Measurements from ENCODE around the gene LYRM1. TPM values are rescaled to one million over a fixed set of nuclear protein-coding genes. Genes with fewer than 3 reads are reported as not detected.
"Not testable (repeated sequence)": the region's sequence is repeated elsewhere in the genome, so short reads cannot be mapped to it uniquely, and the experiment has no call there.

The LYRM1 gene
- total and polyA plus RNA-seq, 8 donors = 28.0 to 36.3 (median 29.6) TPM

DNA sequence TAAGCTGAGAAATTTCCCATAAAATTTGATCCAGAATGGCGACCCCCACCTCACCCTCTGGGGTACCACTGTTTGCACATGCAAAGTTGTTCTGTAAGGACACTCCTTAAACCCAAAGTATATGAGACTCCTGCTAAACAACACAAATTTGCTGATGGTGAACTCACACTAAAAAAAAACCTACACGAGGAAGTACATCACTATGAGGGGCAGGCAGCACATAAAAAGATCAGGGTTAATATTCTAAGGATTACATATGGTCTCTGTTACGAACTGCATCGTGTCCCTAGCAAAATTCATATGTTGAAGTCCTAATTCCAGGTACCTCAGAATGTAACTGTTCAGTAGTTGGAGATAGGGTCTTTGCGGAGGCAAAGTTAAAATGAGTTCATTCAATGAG lies 60.3 kb downstream of the LYRM1 start:
- ATAC-seq (no peak), DNase-seq (no peak)
- no peak overlapping the region for H3K27ac ChIP-seq
- no peaks in the 10 kb centered on the region for H3K4me1 ChIP-seq
- TF ChIP-seq, protein P1, sequence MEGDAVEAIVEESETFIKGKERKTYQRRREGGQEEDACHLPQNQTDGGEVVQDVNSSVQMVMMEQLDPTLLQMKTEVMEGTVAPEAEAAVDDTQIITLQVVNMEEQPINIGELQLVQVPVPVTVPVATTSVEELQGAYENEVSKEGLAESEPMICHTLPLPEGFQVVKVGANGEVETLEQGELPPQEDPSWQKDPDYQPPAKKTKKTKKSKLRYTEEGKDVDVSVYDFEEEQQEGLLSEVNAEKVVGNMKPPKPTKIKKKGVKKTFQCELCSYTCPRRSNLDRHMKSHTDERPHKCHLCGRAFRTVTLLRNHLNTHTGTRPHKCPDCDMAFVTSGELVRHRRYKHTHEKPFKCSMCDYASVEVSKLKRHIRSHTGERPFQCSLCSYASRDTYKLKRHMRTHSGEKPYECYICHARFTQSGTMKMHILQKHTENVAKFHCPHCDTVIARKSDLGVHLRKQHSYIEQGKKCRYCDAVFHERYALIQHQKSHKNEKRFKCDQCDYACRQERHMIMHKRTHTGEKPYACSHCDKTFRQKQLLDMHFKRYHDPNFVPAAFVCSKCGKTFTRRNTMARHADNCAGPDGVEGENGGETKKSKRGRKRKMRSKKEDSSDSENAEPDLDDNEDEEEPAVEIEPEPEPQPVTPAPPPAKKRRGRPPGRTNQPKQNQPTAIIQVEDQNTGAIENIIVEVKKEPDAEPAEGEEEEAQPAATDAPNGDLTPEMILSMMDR (IDR thresholded peaks at IDR 0.05) = no peak
- no peak overlapping the region for H3K4me3 ChIP-seq
- intact Hi-C loops (cut with DNase I) = no loop called here
- no peaks in the 10 kb centered on the region for H3K9me3 ChIP-seq
- H3K36me3 ChIP-seq = no peaks in the 10 kb centered on the region
- no peaks in the 10 kb centered on the region for H3K27me3 ChIP-seq

DNA sequence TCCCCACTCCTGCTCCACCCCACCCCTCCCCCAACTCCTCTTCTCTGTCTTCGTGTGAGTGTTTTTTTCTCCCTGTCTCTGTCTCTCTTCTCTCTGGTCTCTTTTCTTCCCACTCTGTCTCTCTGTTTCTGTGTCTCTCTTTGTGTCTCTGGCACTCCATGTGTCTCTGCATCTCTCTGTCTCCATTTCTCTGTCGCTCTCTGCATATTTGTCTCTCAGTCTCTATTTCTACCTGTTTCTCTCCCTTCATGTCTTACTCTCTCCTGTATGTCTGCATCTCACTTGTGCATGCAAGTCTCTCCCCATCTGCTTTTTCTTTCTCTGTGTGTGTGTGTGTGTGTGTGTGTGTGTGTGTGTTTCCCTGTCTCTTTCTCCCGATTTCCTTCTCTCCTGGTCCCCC lies 68.2 kb downstream of the LYRM1 start:
- H3K27ac ChIP-seq = no peak overlapping the region
- no peak for DNase-seq
- no peaks in the 10 kb centered on the region for H3K4me1 ChIP-seq
- no peaks in the 10 kb centered on the region for H3K36me3 ChIP-seq
- TF ChIP-seq, protein P1 (IDR thresholded peaks at IDR 0.05) = no peak
- H3K4me3 ChIP-seq = no peak overlapping the region
- H3K27me3 ChIP-seq = no peaks in the 10 kb centered on the region
- intact Hi-C loops (cut with DNase I) = no loop called here
- H3K9me3 ChIP-seq = no peaks in the 10 kb centered on the region
- ATAC-seq = no peak

DNA sequence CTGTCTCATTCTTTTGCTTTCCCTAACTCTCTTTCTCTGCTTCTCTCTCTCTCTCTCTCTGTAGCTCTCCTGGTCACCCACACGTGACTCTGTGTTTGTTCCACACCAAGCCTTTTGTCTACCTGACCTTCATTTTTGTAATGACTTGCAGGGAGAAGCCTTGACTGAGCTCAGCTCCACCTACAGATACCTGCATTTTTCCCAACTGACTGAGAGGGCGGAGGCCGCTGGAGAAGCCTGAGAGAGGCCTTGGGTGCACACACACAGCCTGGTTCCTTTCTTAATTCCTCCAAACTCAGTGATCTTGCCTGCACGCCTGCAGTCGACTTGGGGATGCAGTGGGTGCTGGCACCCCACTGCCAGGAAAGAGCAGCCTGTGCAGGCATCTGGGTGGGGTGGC lies 68.8 kb downstream of the LYRM1 start:
- Histone ChIP-seq H3K4me3 (no peak overlapping the region), H3K36me3 (no peaks in the 10 kb centered on the region), H3K9me3 (no peaks in the 10 kb centered on the region), H3K4me1 (no peaks in the 10 kb centered on the region), H3K27ac (no peak overlapping the region), H3K27me3 (no peaks in the 10 kb centered on the region)
- TF ChIP-seq, protein P1 (IDR thresholded peaks at IDR 0.05) = no peak
- no peak for DNase-seq
- intact Hi-C loops (cut with DNase I) = no loop called here
- ATAC-seq = no peak

DNA sequence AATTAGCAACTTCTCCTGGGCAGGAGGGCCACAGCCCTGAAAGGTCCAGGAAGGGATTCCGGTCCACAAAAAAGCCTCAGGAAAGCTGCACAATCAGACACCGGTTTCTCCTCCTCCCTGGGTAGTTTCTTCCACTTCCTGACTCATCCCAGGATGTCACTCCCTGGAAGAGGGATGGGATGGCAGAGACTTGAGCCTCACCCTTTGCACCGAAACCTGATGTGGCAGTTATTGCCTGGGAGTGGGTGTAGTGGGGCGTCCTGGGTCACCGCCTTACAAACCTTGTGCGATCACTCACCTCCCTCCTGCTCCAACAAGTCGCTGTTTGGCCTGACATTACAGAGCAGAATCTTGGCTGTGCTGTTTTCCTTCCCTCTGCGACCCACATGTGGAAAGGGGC lies 70.8 kb downstream of the LYRM1 start:
- H3K4me1 ChIP-seq = no peaks in the 10 kb centered on the region
- no peaks in the 10 kb centered on the region for H3K9me3 ChIP-seq
- H3K36me3 ChIP-seq = no peaks in the 10 kb centered on the region
- DNase-seq = no peak
- TF ChIP-seq, protein P1 (IDR thresholded peaks at IDR 0.05) = no peak
- H3K27ac ChIP-seq = no peak overlapping the region
- H3K4me3 ChIP-seq = no peak overlapping the region
- intact Hi-C loops (cut with DNase I) = no loop called here
- no peak for ATAC-seq
- no peaks in the 10 kb centered on the region for H3K27me3 ChIP-seq

DNA sequence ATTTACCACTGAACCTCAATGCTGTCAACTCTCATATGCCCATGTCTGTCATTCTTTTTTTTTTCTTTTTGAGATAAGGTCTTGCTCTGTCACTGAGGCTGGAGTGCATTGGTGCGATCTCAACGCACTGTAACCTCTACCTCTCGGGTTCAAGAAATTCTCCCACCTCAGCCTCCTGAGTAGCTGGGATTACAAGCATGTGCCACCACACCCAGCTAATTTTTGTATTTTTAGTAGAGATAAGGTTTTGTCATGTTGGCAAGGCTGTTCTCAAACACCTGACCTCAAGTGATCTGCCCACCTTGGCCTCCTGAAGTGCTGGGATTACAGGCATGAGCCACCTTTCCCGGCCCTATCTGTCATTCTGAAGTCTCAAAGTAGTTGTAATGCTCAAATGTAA lies 72.6 kb downstream of the LYRM1 start:
- H3K27me3 ChIP-seq; intact Hi-C loops (cut with DNase I); DNase-seq; H3K9me3 ChIP-seq; H3K36me3 ChIP-seq; ATAC-seq; H3K4me1 ChIP-seq; H3K27ac ChIP-seq; H3K4me3 ChIP-seq: not testable (repeated sequence)

Other genes with a start within 250 kb of the LYRM1 start
- gene ACSM1, start 203.1 kb upstream of the LYRM1 start, total RNA-seq = under 1 TPM; 0.21 to 0.82 TPM
- gene ACSM1, start 203.1 kb upstream of the LYRM1 start, polyA plus RNA-seq (ENCODE audit: insufficient read length in 6 of 6) = 1 to 10 TPM in 4 of 6 donors, under 1 TPM in 2; 0.53 to 1.9 (median 1.2) TPM
- gene THUMPD1, start 159.0 kb upstream of the LYRM1 start, total RNA-seq = 10 to 100 TPM; 31.0 to 32.7 TPM
- 10 to 100 TPM; 71.0 to 87.8 (median 78.1) TPM for gene THUMPD1, start 159.0 kb upstream of the LYRM1 start, polyA plus RNA-seq (ENCODE audit: insufficient read length in 6 of 6)
- 10 to 100 TPM; 15.7 to 16.6 TPM for gene ACSM3, start 136.8 kb upstream of the LYRM1 start, total RNA-seq
- 10 to 100 TPM; 56.0 to 75.9 (median 57.9) TPM for gene ACSM3, start 136.8 kb upstream of the LYRM1 start, polyA plus RNA-seq (ENCODE audit: insufficient read length in 6 of 6)
- 10 to 100 TPM; 16.3 to 19.4 TPM for gene ERI2, start 94.3 kb upstream of the LYRM1 start, total RNA-seq
- gene ERI2, start 94.3 kb upstream of the LYRM1 start, polyA plus RNA-seq (ENCODE audit: insufficient read length in 6 of 6) = 10 to 100 TPM; 34.3 to 42.6 (median 35.2) TPM
- 1 to 10 TPM; 2.9 to 4.8 TPM for gene REXO5, start 94.2 kb upstream of the LYRM1 start, total RNA-seq
- 10 to 100 TPM in 5 of 6 donors, 1 to 10 TPM in 1; 9.0 to 16.3 (median 12.7) TPM for gene REXO5, start 94.2 kb upstream of the LYRM1 start, polyA plus RNA-seq (ENCODE audit: insufficient read length in 6 of 6)
- 10 to 100 TPM; 26.5 to 27.1 TPM for gene DCUN1D3, start 413 bp upstream of the LYRM1 start, total RNA-seq
- 1 to 10 TPM; 8.5 to 10.0 (median 9.9) TPM for gene DCUN1D3, start 413 bp upstream of the LYRM1 start, polyA plus RNA-seq (ENCODE audit: insufficient read length in 6 of 6)